Measurements from ENCODE around the gene AGRP.

Gene AGRP

GRCh38 chr16:67463059-67463458 is 20.3 kb downstream of the AGRP start:
- no peak for DNase-seq (ENCODE audit: low spot score)

GRCh38 chr16:67462279-67462655 is 21.1 kb downstream of the AGRP start:
- no peak for DNase-seq (ENCODE audit: low spot score)

- no peak for DNase-seq (ENCODE audit: low spot score)
Measured at GRCh38 chr16:67461600-67462278, 21.6 kb downstream of the AGRP start.

- DNase-seq (ENCODE audit: low spot score): no peak
Measured at GRCh38 chr16:67460961-67461360, 22.4 kb downstream of the AGRP start.

- no peak for DNase-seq (ENCODE audit: low spot score)
Measured at GRCh38 chr16:67460168-67460567, 23.2 kb downstream of the AGRP start.

- DNase-seq (ENCODE audit: low spot score): no peak
Measured at GRCh38 chr16:67459861-67460150, 23.5 kb downstream of the AGRP start.

- peak; percentile 37 for DNase-seq (ENCODE audit: low spot score)
Measured at GRCh38 chr16:67459066-67459860, 24.1 kb downstream of the AGRP start.

GRCh38 chr16:67458121-67458641 is 25.2 kb downstream of the AGRP start:
- DNase-seq (ENCODE audit: low spot score): no peak

- no peak for DNase-seq (ENCODE audit: low spot score)
Measured at GRCh38 chr16:67457611-67458010, 25.7 kb downstream of the AGRP start.

- DNase-seq (ENCODE audit: low spot score): peak; percentile 66
Measured at GRCh38 chr16:67456391-67457081, 26.8 kb downstream of the AGRP start.

GRCh38 chr16:67454852-67455251 is 28.5 kb downstream of the AGRP start:
- DNase-seq (ENCODE audit: low spot score): no peak

GRCh38 chr16:67454104-67454503 is 29.2 kb downstream of the AGRP start:
- no peak for DNase-seq (ENCODE audit: low spot score)

GRCh38 chr16:67451704-67452435 is 31.5 kb downstream of the AGRP start:
- no peak for DNase-seq (ENCODE audit: low spot score)

- no peak for DNase-seq (ENCODE audit: low spot score)
Measured at GRCh38 chr16:67451061-67451703, 32.2 kb downstream of the AGRP start.

GRCh38 chr16:67449739-67450138 is 33.6 kb downstream of the AGRP start:
- DNase-seq (ENCODE audit: low spot score): no peak

GRCh38 chr16:67449336-67449735 is 34.0 kb downstream of the AGRP start:
- no peak for DNase-seq (ENCODE audit: low spot score)

GRCh38 chr16:67448580-67448979 is 34.8 kb downstream of the AGRP start:
- DNase-seq (ENCODE audit: low spot score): no peak

- peak; percentile 77 for DNase-seq (ENCODE audit: low spot score)
Measured at GRCh38 chr16:67447508-67448076, 35.8 kb downstream of the AGRP start.

- no peak for DNase-seq (ENCODE audit: low spot score)
Measured at GRCh38 chr16:67446968-67447507, 36.3 kb downstream of the AGRP start.

GRCh38 chr16:67445913-67446907 is 37.1 kb downstream of the AGRP start:
- no peak for DNase-seq (ENCODE audit: low spot score)

Measured in iPS-NIHi11 (cell line).